OCI-LY7 (cell line): Measurements from ENCODE around the gene GOLGA3. TPM values are rescaled to one million over a fixed set of nuclear protein-coding genes. Genes with fewer than 3 reads are reported as not detected.

Source experiments
- BruUV-seq: library from RNA; stranded (reverse); fragments of 400-500 nt; replicated peaks from 2 replicates; lab custom pipeline; 2021; lab: Mats Ljungman, UMichigan
- CTCF ChIA-PET: fragments of 300-600 bp; sonication (Branson Sonifier 250); formaldehyde crosslinking; loops from one replicate; lab custom pipeline; 2022; ENCODE audit warnings: antibody characterized with exemption; ENCODE audit not compliant: unreplicated experiment; lab: Charles Lee
- POLR2A ChIA-PET: fragments of 300-600 bp; sonication (Branson Sonifier 250); formaldehyde crosslinking; loops from one replicate; lab custom pipeline; 2022; ENCODE audit warnings: antibody characterized with exemption; lab: Charles Lee
- DNase-seq: peaks from one replicate; pipeline ENCODE4 v3.0.0-alpha.2; 2015; ENCODE audit warnings: low spot score
- H2AFZ ChIP-seq: fragments of 200-600 bp; sonication (generic), shearing (Covaris generic); 2 replicates; pipeline ENCODE4 v1.6.1; 2014; ENCODE audit warnings: mild to moderate bottlenecking, antibody characterized with exemption, low read length, moderate library complexity
- H3K27ac ChIP-seq: fragments of 200-600 bp; sonication (generic); 2 replicates; pipeline ENCODE4 v1.5.1; 2014; ENCODE audit warnings: mixed run types, low read depth, mild to moderate bottlenecking, moderate library complexity, low read length, inconsistent platforms; ENCODE audit not compliant: poor library complexity, severe bottlenecking
- H3K36me3 ChIP-seq: fragments of 200-600 bp; sonication (generic); 2 replicates; pipeline ENCODE4 v1.6.1; 2014; ENCODE audit warnings: mild to moderate bottlenecking, antibody characterized with exemption, low read length, moderate library complexity, mixed read lengths; ENCODE audit not compliant: insufficient read depth
- H3K4me1 ChIP-seq: fragments of 200-600 bp; sonication (generic); 2 replicates; pipeline ENCODE4 v1.5.1; 2014; ENCODE audit warnings: mild to moderate bottlenecking, low read length; ENCODE audit not compliant: insufficient read depth, poor library complexity, severe bottlenecking
- H3K4me2 ChIP-seq: fragments of 200-600 bp; sonication (generic); 2 replicates; pipeline ENCODE4 v1.6.1; 2014; ENCODE audit warnings: mild to moderate bottlenecking, low read length
- H3K4me3 ChIP-seq: fragments of 200-600 bp; sonication (generic); 2 replicates; pipeline ENCODE4 v1.5.1; 2014; ENCODE audit warnings: mild to moderate bottlenecking, low read depth, low read length; ENCODE audit not compliant: poor library complexity, severe bottlenecking
- H3K79me2 ChIP-seq: fragments of 200-600 bp; sonication (generic); 2 replicates; pipeline ENCODE4 v1.6.1; 2016; ENCODE audit warnings: low read depth, mild to moderate bottlenecking, low read length, moderate library complexity, mixed read lengths; ENCODE audit not compliant: insufficient read depth
- H3K9me2 ChIP-seq: fragments of 200-600 bp; sonication (generic); 2 replicates; pipeline ENCODE4 v1.6.1; 2016; ENCODE audit warnings: mild to moderate bottlenecking, low read length, mixed read lengths; ENCODE audit not compliant: insufficient read depth
- H3K9me3 ChIP-seq: fragments of 200-600 bp; sonication (generic); 2 replicates; pipeline ENCODE4 v1.6.1; 2014; ENCODE audit warnings: mild to moderate bottlenecking, mixed run types, low read length, mixed read lengths
- H4K20me1 ChIP-seq: fragments of 200-600 bp; sonication (generic); 2 replicates; pipeline ENCODE4 v1.6.1; 2014; ENCODE audit warnings: mild to moderate bottlenecking, antibody characterized with exemption, low read length, moderate library complexity, mixed read lengths; ENCODE audit not compliant: insufficient read depth
- CTCF ChIP-seq: fragments of 200-600 bp; sonication (generic); conservative IDR thresholded peaks from 2 replicates; pipeline ENCODE4 v1.5.1; 2014; ENCODE audit warnings: mild to moderate bottlenecking, antibody characterized with exemption, low read length, moderate library complexity, mixed read lengths
- EZH2phosphoT487 ChIP-seq: fragments of 200-600 bp; sonication (generic); IDR thresholded peaks from 2 replicates; pipeline ENCODE4 v1.6.1; 2018; ENCODE audit warnings: low read depth, borderline replicate concordance, mild to moderate bottlenecking, mixed run types, antibody characterized with exemption, low read length, moderate library complexity, mixed read lengths
- intact Hi-C: fragments of 100-400 bp; cut with micrococcal nuclease; formaldehyde crosslinking; loops from one replicate; pipeline ENCODE4 v1.10.0; 2022; ENCODE audit not compliant: unreplicated experiment
- total RNA-seq, 2 experiments: library from RNA; depleted of rRNA in 1 of 2; stranded (reverse); fragments of >200 nt in 1 of 2; shearing (Covaris generic) in 1 of 2; gene quantifications; 2 replicates each; pipeline ENCODE4 v1.2.3, GENCODE V29; 2014 to 2022

GOLGA3 gene
- total RNA-seq, 2 experiments from 2014 or later = 51.2 to 77.9 TPM

GRCh38 chr12:132839558-132840235 lies 11.0 kb upstream of the GOLGA3 start:
- intact Hi-C loops = no loop called here
- no peaks in the 10 kb centered on the region for H3K9me2 ChIP-seq
- no peak overlapping the region for H3K4me2 ChIP-seq
- H3K36me3 ChIP-seq = peaks cover 45% of the 10 kb centered on the region
- POLR2A ChIA-PET = no interaction called here
- no peaks in the 10 kb centered on the region for H3K9me3 ChIP-seq
- no peak for DNase-seq
- H3K79me2 ChIP-seq = no peaks in the 10 kb centered on the region
- peaks cover 10% of the 10 kb centered on the region for H3K4me1 ChIP-seq
- H4K20me1 ChIP-seq = no peaks in the 10 kb centered on the region
- no peak overlapping the region for H3K4me3 ChIP-seq
- TF ChIP-seq EZH2phosphoT487 (no peak), CTCF (no peak)
- H3K27ac ChIP-seq = no peak overlapping the region
- BruUV-seq = no TSS peak
- CTCF ChIA-PET = no interaction called here
- H2AFZ ChIP-seq = no peak overlapping the region

DNA sequence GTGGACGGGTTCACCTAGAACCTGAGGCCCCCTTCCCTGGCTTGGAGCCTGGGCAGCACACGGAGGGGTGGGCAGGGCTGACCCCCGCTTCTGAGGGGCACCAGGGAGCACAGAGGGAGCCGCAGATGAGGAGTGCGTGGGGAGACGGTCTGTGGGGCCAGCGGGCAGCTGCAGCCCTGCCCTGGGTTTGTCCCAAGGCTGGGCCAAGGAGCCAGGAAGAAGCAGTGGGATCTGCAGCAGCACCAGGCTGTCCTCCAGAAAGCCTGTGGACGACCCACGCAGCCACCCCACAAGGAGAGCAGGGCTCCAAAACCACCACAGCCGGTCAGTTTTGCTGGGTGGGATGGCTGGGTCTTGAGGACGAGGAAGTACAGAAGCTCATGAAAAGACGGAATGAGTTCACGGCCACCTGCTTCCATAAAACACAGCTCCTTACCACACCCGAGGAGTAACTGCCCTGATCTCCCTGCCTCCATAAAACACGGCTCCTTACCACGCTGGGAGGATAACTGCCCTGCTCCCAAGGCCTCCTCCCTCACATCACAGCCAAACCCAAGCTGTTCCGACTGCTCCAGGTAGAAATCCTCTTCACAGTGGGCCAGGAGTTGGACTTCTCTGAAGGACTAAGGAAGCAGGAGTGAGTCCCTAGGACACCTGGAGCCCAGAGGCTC lies 9.9 kb upstream of the GOLGA3 start:
- no TSS peak for BruUV-seq
- no peak overlapping the region for H3K27ac ChIP-seq
- DNase-seq = no peak
- no peak for TF ChIP-seq EZH2phosphoT487
- no peak for TF ChIP-seq CTCF
- H3K9me3 ChIP-seq = no peaks in the 10 kb centered on the region
- peaks cover 10% of the 10 kb centered on the region for H3K4me1 ChIP-seq
- H2AFZ ChIP-seq = no peak overlapping the region
- H3K79me2 ChIP-seq = no peaks in the 10 kb centered on the region
- intact Hi-C loops = no loop called here
- ChIA-PET CTCF (no interaction called here), POLR2A (interaction anchor here (0.9 to 1.3 kb wide), 2 partner anchors 8 to 9 kb away, joined by 3 read pairs; no protein-coding TSS in a partner anchor)
- H4K20me1 ChIP-seq = no peaks in the 10 kb centered on the region
- H3K36me3 ChIP-seq = peaks cover 38% of the 10 kb centered on the region
- no peak overlapping the region for H3K4me3 ChIP-seq
- no peaks in the 10 kb centered on the region for H3K9me2 ChIP-seq
- no peak overlapping the region for H3K4me2 ChIP-seq
